Spleen (tissue), 11 donors: Measurements from ENCODE around the gene LRRC32. TPM values are rescaled to one million over a fixed set of nuclear protein-coding genes. Genes with fewer than 3 reads are reported as not detected.

Source experiments
- DNase-seq: peaks from one replicate; pipeline ENCODE4 v3.0.0-alpha.2; 2020
- H3K27ac ChIP-seq, 8 donors: fragments of 200-600 bp; sonication (generic) in 7 of 8; 1 replicate in 4 of 8; 2 replicates in 4 of 8; pipeline versions ENCODE4 v1.5.0 to v1.8.0; 2016 to 2021; ENCODE audit warnings: inconsistent platforms in 4 of 8, mild to moderate bottlenecking in 4 of 8, moderate library complexity in 1 of 8
- H3K27me3 ChIP-seq, 7 donors: fragments of 200-600 bp; sonication (generic) in 6 of 7; replicated peaks in 1 of 7; 1 replicate in 4 of 7; 2 replicates in 3 of 7; pipeline versions ENCODE4 v1.5.0 to v1.8.0; 2016 to 2021; ENCODE audit warnings: inconsistent platforms in 3 of 7, mild to moderate bottlenecking in 1 of 7
- H3K36me3 ChIP-seq, 6 donors: fragments of 200-600 bp; sonication (generic) in 5 of 6; 1 replicate in 4 of 6; 2 replicates in 2 of 6; pipeline versions ENCODE4 v1.5.0 to v1.8.0; 2016 to 2021; ENCODE audit warnings: inconsistent platforms in 2 of 6
- H3K4me1 ChIP-seq, 6 donors: fragments of 200-600 bp; sonication (generic) in 5 of 6; 1 replicate in 3 of 6; 2 replicates in 3 of 6; pipeline versions ENCODE4 v1.5.0 to v1.8.0; 2016 to 2021; ENCODE audit warnings: inconsistent platforms in 3 of 6
- H3K4me3 ChIP-seq, 8 donors: fragments of 200-600 bp; sonication (generic) in 7 of 8; 1 replicate in 4 of 8; 2 replicates in 4 of 8; pipeline versions ENCODE4 v1.5.0 to v1.8.0; 2016 to 2021; ENCODE audit warnings: inconsistent platforms in 4 of 8, mild to moderate bottlenecking in 4 of 8, moderate library complexity in 2 of 8
- H3K9me3 ChIP-seq, 8 donors: fragments of 200-600 bp; sonication (generic) in 7 of 8; 1 replicate in 4 of 8; 2 replicates in 4 of 8; pipeline versions ENCODE4 v1.5.0 to v1.8.0; 2016 to 2021; ENCODE audit warnings: inconsistent platforms in 4 of 8
- CTCF ChIP-seq, 11 experiments: fragments of 200-600 bp in 7 of 11; fragments of 450-650 bp in 4 of 11; sonication (generic) in 4 of 11; IDR thresholded peaks in 8 of 11; conservative IDR thresholded peaks in 3 of 11; 1 replicate in 7 of 11; 2 replicates in 4 of 11; pipeline versions ENCODE4 v1.4.0 to v1.8.0; 2016 to 2021; ENCODE audit warnings: antibody characterized with exemption in 11 of 11, inconsistent platforms in 4 of 11, mild to moderate bottlenecking in 1 of 11
- POLR2A ChIP-seq, 3 donors: fragments of 450-650 bp; IDR thresholded peaks; one replicate each; pipeline ENCODE4 v1.5.1; 2017; ENCODE audit warnings: antibody characterized with exemption in 3 of 3, mild to moderate bottlenecking in 1 of 3
- POLR2AphosphoS5 ChIP-seq, 3 donors: sonication (generic); formaldehyde crosslinking; IDR thresholded peaks; one replicate each; pipeline ENCODE4 v1.5.1; 2017; ENCODE audit warnings: antibody characterized with exemption in 3 of 3
- WGBS, 5 donors: extraction: QIAGEN DNeasy Blood & Tissue Kit in 3 of 5; methylation state at CpG; one replicate each; pipeline versions ENCODE4 v1.1.5 to v1.1.7; 2013 to 2018; 5-methylcytosine and 5-hydroxymethylcytosine counted together
- intact Hi-C: fragments of 100-400 bp; cut with DNase I; formaldehyde crosslinking; loops from one replicate; pipeline ENCODE4 v1.15.0; 2023; ENCODE audit warnings: low total_unique reads
- polyA plus RNA-seq, 3 donors: library from polyadenylated mRNA; stranded (reverse); fragments of 200-250 nt; gene quantifications; one replicate each; pipeline ENCODE4 v1.2.1, GENCODE V29; 2013
- total RNA-seq, 7 donors: library from RNA; depleted of rRNA in 3 of 7; stranded (reverse); fragments of >200 nt in 3 of 7; fragmentation: NEBNext Ultra II Directional in 4 of 7; extraction: Animal tissue kit (Norgen Biotek cat#: 25700) in 4 of 7; gene quantifications; one replicate each; pipeline versions ENCODE4 v1.1.0 to v1.2.1, GENCODE V29; 2016 to 2021
- donor health status: healthy with polysubstance abuse.
- donor health status: DM: no; HTN: no; CAD: no; lungs with moderate emphysema.
- donor health status: DM: no; HTN: no; CAD: no.
- donor health status: Bipolar disorder and iron deficiency.
- donor health status: healthy.
- donor health status: DM: no; HTN: no; CAD: no.
- donor health status: DM: yes; HTN: yes; CAD: no.

LRRC32 gene
- total and polyA plus RNA-seq, 10 donors = 25.9 to 214 (median 74.3) TPM

DNA sequence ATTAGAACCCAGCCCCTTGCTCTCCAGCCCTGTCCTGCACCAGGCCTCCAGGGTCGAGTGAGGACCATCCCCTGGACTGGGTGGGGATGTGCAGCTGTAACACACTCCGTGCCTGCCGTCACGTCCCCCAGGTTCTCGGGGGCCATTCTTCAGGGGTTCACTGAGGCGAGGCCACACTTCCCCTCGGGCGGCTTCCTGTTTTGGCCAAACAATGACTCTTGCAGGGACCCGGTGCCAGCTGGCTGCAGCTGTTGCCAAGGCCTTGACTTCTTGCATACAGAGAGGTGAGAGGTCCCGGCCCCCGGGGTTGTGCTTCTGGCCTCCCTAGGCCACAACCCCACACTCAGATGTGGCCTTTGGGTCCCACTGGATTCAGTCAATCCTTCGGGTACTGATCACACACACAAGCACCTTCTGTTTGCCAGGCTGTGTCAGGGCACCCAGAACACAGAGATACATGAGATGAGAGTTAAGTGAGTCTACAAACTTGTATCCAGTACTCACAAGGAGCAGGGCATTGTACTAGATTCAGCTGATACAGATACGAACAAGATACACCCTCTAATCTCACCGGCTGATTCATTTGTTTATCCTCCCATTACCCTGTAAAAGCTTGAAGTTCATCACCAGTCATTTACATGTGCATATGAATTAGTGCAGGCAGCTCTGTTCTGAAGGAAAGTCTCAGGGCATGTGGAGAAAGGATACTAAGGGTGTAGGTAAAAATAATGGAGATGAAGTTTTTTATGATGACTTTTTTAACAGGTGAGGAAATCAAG, 32.9 kb downstream of the LRRC32 start:
- intact Hi-C loops = no loop called here
- Histone ChIP-seq H3K4me3 (no peak overlapping the region), H3K36me3 (no peaks in the 10 kb centered on the region), H3K9me3 (no peaks in the 10 kb centered on the region), H3K4me1 (peaks cover 20 to 38% (median 28%) of the 10 kb centered on the region in 6 donors), H3K27ac (peak overlapping the region in 6 of 8 donors; percentile 41 to 73 (median 62)), H3K27me3 (no peaks in the 10 kb centered on the region)
- WGBS, 5 donors = 11 to 32% (median 14%) methylated on average over 13 to 14 of the region's 14 CpGs
- DNase-seq = peak; percentile 95
- TF ChIP-seq POLR2A (IDR thresholded peaks at IDR 0.05) (no peak), POLR2AphosphoS5 (IDR thresholded peaks at IDR 0.05) (peak; percentile 70 to 83 (median 81))

DNA sequence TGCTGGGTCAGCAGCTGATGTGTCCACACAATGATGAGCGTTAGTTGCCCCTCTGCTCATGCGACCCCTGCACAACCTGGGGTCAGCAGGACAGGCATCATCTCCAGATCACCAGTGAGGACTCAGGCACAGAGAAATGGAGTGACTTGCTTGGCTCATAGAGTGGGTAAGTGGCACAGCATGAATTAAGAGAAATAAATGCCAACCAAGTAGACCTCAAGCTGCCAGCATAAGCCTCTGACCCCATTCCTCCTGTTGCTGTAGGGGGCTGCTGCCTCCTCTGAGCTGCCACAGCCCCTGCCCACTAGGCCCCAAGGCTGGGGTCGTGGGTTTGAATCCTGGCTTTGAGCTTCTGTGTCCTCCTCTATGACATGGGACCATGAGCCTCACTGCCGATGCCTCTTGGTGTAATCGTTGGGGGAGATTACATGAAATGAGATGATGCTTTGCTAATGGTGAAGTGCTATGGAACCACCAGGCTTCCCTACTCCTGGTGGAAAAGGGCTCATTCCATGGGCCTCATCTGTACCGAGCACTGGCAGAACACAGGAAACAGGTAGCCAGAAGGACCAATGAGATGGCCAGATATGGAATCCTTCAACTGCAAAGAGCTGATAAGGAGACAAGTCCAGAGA, 33.6 kb downstream of the LRRC32 start:
- Histone ChIP-seq H3K36me3 (no peaks in the 10 kb centered on the region), H3K4me1 (peaks cover 20 to 38% (median 28%) of the 10 kb centered on the region in 6 donors), H3K27ac (peak overlapping the region in 6 of 8 donors; percentile 41 to 73 (median 62)), H3K9me3 (no peaks in the 10 kb centered on the region), H3K27me3 (no peaks in the 10 kb centered on the region), H3K4me3 (no peak overlapping the region)
- WGBS, 5 donors = 79 to 83% (median 80%) methylated on average over 6 of the region's 6 CpGs
- intact Hi-C loops = no loop called here
- no peak for DNase-seq
- no peak for TF ChIP-seq CTCF (IDR thresholded peaks at IDR 0.05 in 8 of 11, conservative IDR thresholded peaks at IDR 0.05 in 3 of 11)
- no peak for TF ChIP-seq POLR2A (IDR thresholded peaks at IDR 0.05)
- no peak for TF ChIP-seq POLR2AphosphoS5 (IDR thresholded peaks at IDR 0.05)

- peaks cover 20 to 38% (median 28%) of the 10 kb centered on the region in 6 donors for H3K4me1 ChIP-seq
- no peak for TF ChIP-seq POLR2AphosphoS5 (IDR thresholded peaks at IDR 0.05)
- no peak for TF ChIP-seq CTCF (IDR thresholded peaks at IDR 0.05 in 8 of 11, conservative IDR thresholded peaks at IDR 0.05 in 3 of 11)
- TF ChIP-seq POLR2A (IDR thresholded peaks at IDR 0.05) = no peak
- intact Hi-C loops = no loop called here
Measured at GRCh38 chr11:76635991-76636738, 34.4 kb downstream of the LRRC32 start.

DNA sequence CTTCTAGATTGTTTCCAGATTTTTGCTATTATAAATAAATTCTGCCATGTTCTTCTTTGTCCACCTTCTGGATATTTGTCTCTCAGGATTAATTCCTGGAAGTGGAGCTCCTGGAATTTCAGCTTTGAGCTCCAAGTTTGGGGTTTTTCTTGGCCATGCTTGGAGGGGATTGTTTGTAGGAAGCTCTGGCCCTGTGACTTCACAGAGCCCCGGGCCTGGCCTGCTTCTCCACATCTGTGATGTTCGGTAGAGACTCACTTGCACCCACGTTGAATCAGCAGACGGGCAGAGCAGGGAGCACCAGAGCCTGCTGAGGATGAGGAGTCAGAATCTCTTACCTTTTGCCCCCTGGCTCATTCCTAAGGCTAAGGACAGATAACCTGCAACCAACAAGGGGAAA, 35.7 kb downstream of the LRRC32 start:
- 89 to 98% (median 92%) methylated on average over 4 of the region's 4 CpGs for WGBS, 5 donors
- intact Hi-C loops = no loop called here
- H3K27ac ChIP-seq = no peak overlapping the region

More at GRCh38 chr11:76635991-76636738, 34.4 kb downstream of the LRRC32 start:
- Histone ChIP-seq H3K27ac (peak overlapping the region in 3 of 8 donors; percentile 67 to 73 (median 68)), H3K9me3 (no peaks in the 10 kb centered on the region), H3K36me3 (no peaks in the 10 kb centered on the region), H3K4me3 (no peak overlapping the region), H3K27me3 (no peaks in the 10 kb centered on the region)
- DNase-seq = no peak
- 67 to 92% (median 89%) methylated on average over 7 of the region's 7 CpGs for WGBS, 5 donors

More for the DNA sequence above, 35.7 kb downstream of the LRRC32 start:
- H3K4me1 ChIP-seq = peaks cover 25 to 51% (median 39%) of the 10 kb centered on the region in 6 donors
- no peaks in the 10 kb centered on the region for H3K36me3 ChIP-seq
- H3K9me3 ChIP-seq = no peaks in the 10 kb centered on the region
- DNase-seq = no peak
- H3K4me3 ChIP-seq = no peak overlapping the region
- TF ChIP-seq POLR2AphosphoS5 (IDR thresholded peaks at IDR 0.05) (no peak), POLR2A (IDR thresholded peaks at IDR 0.05) (no peak), CTCF (IDR thresholded peaks at IDR 0.05 in 8 of 11, conservative IDR thresholded peaks at IDR 0.05 in 3 of 11) (no peak)
- H3K27me3 ChIP-seq = no peaks in the 10 kb centered on the region
